Measurements from ENCODE around the gene PUM1.

- TF ChIP-seq YY1 (IDR thresholded peaks at IDR 0.05) (no peak), CTCF (IDR thresholded peaks at IDR 0.05; ENCODE audit: low read depth, low read length, missing input control) (no peak), ATF3 (IDR thresholded peaks at IDR 0.05) (no peak), SP1 (IDR thresholded peaks at IDR 0.05) (peak; percentile 45), TAF1 (conservative IDR thresholded peaks at IDR 0.05) (no peak)
These were observed 37.0 kb upstream of the PUM1 start for GRCh38 chr1:31102501-31102950.
